ENCODE results near the gene TNFSF10.

The TNFSF10 gene

GRCh38 chr3:172518929-172519640 is 4.1 kb downstream of the TNFSF10 start:
- no peaks in the 10 kb centered on the region for H4K20me1 ChIP-seq (ENCODE audit: low read depth, low read length)
- TF ChIP-seq, protein P1, sequence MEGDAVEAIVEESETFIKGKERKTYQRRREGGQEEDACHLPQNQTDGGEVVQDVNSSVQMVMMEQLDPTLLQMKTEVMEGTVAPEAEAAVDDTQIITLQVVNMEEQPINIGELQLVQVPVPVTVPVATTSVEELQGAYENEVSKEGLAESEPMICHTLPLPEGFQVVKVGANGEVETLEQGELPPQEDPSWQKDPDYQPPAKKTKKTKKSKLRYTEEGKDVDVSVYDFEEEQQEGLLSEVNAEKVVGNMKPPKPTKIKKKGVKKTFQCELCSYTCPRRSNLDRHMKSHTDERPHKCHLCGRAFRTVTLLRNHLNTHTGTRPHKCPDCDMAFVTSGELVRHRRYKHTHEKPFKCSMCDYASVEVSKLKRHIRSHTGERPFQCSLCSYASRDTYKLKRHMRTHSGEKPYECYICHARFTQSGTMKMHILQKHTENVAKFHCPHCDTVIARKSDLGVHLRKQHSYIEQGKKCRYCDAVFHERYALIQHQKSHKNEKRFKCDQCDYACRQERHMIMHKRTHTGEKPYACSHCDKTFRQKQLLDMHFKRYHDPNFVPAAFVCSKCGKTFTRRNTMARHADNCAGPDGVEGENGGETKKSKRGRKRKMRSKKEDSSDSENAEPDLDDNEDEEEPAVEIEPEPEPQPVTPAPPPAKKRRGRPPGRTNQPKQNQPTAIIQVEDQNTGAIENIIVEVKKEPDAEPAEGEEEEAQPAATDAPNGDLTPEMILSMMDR (IDR thresholded peaks at IDR 0.05; ENCODE audit: insufficient read depth, low read length, poor library complexity, severe bottlenecking): no peak
- no peak for TF ChIP-seq EZH2phosphoT487 (conservative IDR thresholded peaks at IDR 0.05; ENCODE audit: low read length)

DNA sequence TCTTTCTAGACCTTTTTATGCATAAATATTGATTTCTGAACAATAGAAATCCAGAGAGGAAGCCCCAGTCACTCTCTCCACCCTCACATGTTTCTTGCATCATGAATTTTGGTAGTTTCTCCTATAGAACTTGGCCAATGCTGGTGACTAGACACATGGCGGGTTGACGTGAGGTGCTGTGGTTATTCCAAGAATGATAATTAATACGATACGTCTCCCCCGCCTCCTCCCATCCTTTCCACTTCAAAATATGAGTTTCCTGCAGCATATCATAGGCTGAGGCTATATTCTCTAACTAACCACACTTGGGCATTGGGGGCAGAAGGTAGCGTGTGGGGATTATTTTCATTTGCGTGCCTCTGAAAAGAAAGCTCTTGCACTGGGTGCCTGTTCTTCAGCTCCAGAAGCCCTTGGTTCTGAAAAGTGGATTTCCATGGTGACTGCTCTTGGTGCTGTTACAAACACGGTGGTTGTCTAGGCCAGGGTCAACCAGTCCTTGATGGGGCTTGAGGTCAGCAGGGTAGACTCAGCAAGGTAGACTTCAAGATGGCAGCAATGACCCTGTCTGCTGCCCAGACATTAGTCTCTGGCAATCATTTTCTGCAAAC is 5.3 kb downstream of the TNFSF10 start:
- TF ChIP-seq, protein P1 (IDR thresholded peaks at IDR 0.05; ENCODE audit: insufficient read depth, low read length, poor library complexity, severe bottlenecking): no peak
- no peak for TF ChIP-seq EZH2phosphoT487 (conservative IDR thresholded peaks at IDR 0.05; ENCODE audit: low read length)
- H3K4me3 ChIP-seq (ENCODE audit: insufficient read depth, low read length, poor library complexity, severe bottlenecking): no peak overlapping the region
- no peak overlapping the region for H3K4me2 ChIP-seq (ENCODE audit: low read depth, low read length, poor library complexity, severe bottlenecking)
- no peaks in the 10 kb centered on the region for H4K20me1 ChIP-seq (ENCODE audit: low read depth, low read length)
- no peaks in the 10 kb centered on the region for H3K79me2 ChIP-seq (ENCODE audit: insufficient read depth, low read length)
- H2AFZ ChIP-seq (ENCODE audit: low read depth, low read length, severe bottlenecking): no peak overlapping the region
- H3K9ac ChIP-seq (ENCODE audit: low read length): no peak overlapping the region
- H3K27me3 ChIP-seq (ENCODE audit: low read length): no peaks in the 10 kb centered on the region
- no peaks in the 10 kb centered on the region for H3K9me2 ChIP-seq (replicated peaks; ENCODE audit: insufficient read depth, low read length)
- H3F3A ChIP-seq (ENCODE audit: insufficient read depth): no peaks in the 10 kb centered on the region
- H3K9me3 ChIP-seq (ENCODE audit: insufficient read depth, low read length): no peaks in the 10 kb centered on the region
- H3K27ac ChIP-seq (ENCODE audit: low read depth, low read length): no peak overlapping the region
- no peaks in the 10 kb centered on the region for H3K36me3 ChIP-seq (ENCODE audit: low read length)

More at GRCh38 chr3:172518929-172519640, 4.1 kb downstream of the TNFSF10 start:
- no peaks in the 10 kb centered on the region for H3K79me2 ChIP-seq (ENCODE audit: insufficient read depth, low read length)
- no peak overlapping the region for H3K4me2 ChIP-seq (ENCODE audit: low read depth, low read length, poor library complexity, severe bottlenecking)
- H3F3A ChIP-seq (ENCODE audit: insufficient read depth): no peaks in the 10 kb centered on the region
- H3K27ac ChIP-seq (ENCODE audit: low read depth, low read length): no peak overlapping the region
- H3K4me3 ChIP-seq (ENCODE audit: insufficient read depth, low read length, poor library complexity, severe bottlenecking): no peak overlapping the region
- no peak overlapping the region for H2AFZ ChIP-seq (ENCODE audit: low read depth, low read length, severe bottlenecking)
- H3K9ac ChIP-seq (ENCODE audit: low read length): no peak overlapping the region
- no peaks in the 10 kb centered on the region for H3K36me3 ChIP-seq (ENCODE audit: low read length)
- no peaks in the 10 kb centered on the region for H3K9me2 ChIP-seq (replicated peaks; ENCODE audit: insufficient read depth, low read length)
- H3K27me3 ChIP-seq (ENCODE audit: low read length): no peaks in the 10 kb centered on the region
- no peaks in the 10 kb centered on the region for H3K9me3 ChIP-seq (ENCODE audit: insufficient read depth, low read length)

- Histone ChIP-seq H3K79me2 (ENCODE audit: insufficient read depth, low read length) (no peaks in the 10 kb centered on the region), H4K20me1 (ENCODE audit: low read depth, low read length) (no peaks in the 10 kb centered on the region), H3K9me3 (ENCODE audit: insufficient read depth, low read length) (no peaks in the 10 kb centered on the region), H2AFZ (ENCODE audit: low read depth, low read length, severe bottlenecking) (no peak overlapping the region), H3K9ac (ENCODE audit: low read length) (no peak overlapping the region), H3K27ac (ENCODE audit: low read depth, low read length) (no peak overlapping the region), H3F3A (ENCODE audit: insufficient read depth) (no peaks in the 10 kb centered on the region), H3K4me2 (ENCODE audit: low read depth, low read length, poor library complexity, severe bottlenecking) (no peak overlapping the region), H3K36me3 (ENCODE audit: low read length) (no peaks in the 10 kb centered on the region), H3K27me3 (ENCODE audit: low read length) (no peaks in the 10 kb centered on the region), H3K9me2 (replicated peaks; ENCODE audit: insufficient read depth, low read length) (no peaks in the 10 kb centered on the region), H3K4me3 (ENCODE audit: insufficient read depth, low read length, poor library complexity, severe bottlenecking) (no peak overlapping the region)
- TF ChIP-seq, protein P1 (IDR thresholded peaks at IDR 0.05; ENCODE audit: insufficient read depth, low read length, poor library complexity, severe bottlenecking): no peak
- no peak for TF ChIP-seq EZH2phosphoT487 (conservative IDR thresholded peaks at IDR 0.05; ENCODE audit: low read length)
Measured at GRCh38 chr3:172516318-172517214, 6.7 kb downstream of the TNFSF10 start.

Measured in SU-DHL-6 (cell line).